Measurements from ENCODE around the gene GRIA1. TPM values are rescaled to one million over a fixed set of nuclear protein-coding genes. Genes with fewer than 3 reads are reported as not detected.

GRIA1 gene
- 2.1 TPM in 1 of 2 replicates, not detected in the other for total RNA-seq (ENCODE audit: low replicate concordance)

GRCh38 chr5:153490118-153491037 is at the start of gene GRIA1:
GRIA1 (plus strand) TSS chr5:153490670.

Measured in smooth muscle cell of the coronary artery (primary cell).